BJ (cell line): Measurements from ENCODE around the gene GIMAP2. TPM values are rescaled to one million over a fixed set of nuclear protein-coding genes. Genes with fewer than 3 reads are reported as not detected.

Experiments used
- CTCF ChIA-PET: fragments of 350-600 bp; formaldehyde crosslinking; extraction: SDS; loops from one replicate; lab custom pipeline; 2021; ENCODE audit warnings: antibody characterized with exemption, inconsistent platforms; lab: Yijun Ruan, JAX
- POLR2A ChIA-PET: fragments of 300-600 bp; sonication (Branson Sonifier 250); formaldehyde crosslinking; extraction: SDS; loops from one replicate; lab custom pipeline; 2021; ENCODE audit warnings: antibody characterized with exemption; lab: Charles Lee
- DNase-seq: peaks from one replicate; pipeline ENCODE4 v3.0.0-alpha.2; 2011; ENCODE audit warnings: low read depth
- H3K27me3 ChIP-seq: 2 replicates; pipeline ENCODE4 v1.6.0; 2011; ENCODE audit warnings: low read length; ENCODE audit not compliant: control insufficient read depth, insufficient read depth
- H3K36me3 ChIP-seq: 2 replicates; pipeline ENCODE4 v1.5.1; 2011; ENCODE audit warnings: low read length; ENCODE audit not compliant: control insufficient read depth, insufficient read depth
- H3K4me3 ChIP-seq: 2 replicates; pipeline ENCODE4 v1.5.1; 2011; ENCODE audit warnings: low read depth, mild to moderate bottlenecking, control low read depth, low read length
- polyA plus RNA-seq: library from polyadenylated mRNA; depleted of rRNA; stranded (reverse); fragments of >200 nt; gene quantifications from 2 replicates; pipeline ENCODE4 v1.2.3, GENCODE V29; 2011
- TF ChIP-seq, protein P1 (sequence below): IDR thresholded peaks from 2 replicates; pipeline ENCODE4 v1.5.1; 2011; ENCODE audit warnings: low read depth, mild to moderate bottlenecking, control low read depth, inconsistent platforms, low read length, moderate library complexity; ENCODE audit not compliant: insufficient read depth

GIMAP2 gene
- polyA plus RNA-seq, 1 experiment = 0.05 TPM

DNA sequence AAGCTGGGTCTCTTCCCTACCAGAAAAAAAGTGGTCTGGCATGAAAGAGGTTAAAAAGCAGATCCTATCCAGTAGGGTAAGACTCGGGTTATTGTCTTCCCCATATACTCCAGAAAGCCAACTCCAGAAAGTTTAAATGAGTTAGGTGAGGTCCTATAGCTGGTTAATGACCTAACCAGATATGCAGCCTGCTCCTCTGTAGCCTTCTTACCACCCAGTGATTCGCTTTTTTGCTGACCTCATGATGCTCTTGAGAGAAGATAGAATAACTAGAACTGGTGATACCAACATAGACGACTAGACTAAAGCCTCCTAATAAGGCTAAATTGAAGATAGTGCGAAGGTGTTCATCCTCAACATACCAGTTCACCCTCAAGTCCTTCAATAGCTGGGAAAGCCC lies 30.2 kb downstream of the GIMAP2 start:
- DNase-seq = no peak
- Histone ChIP-seq H3K27me3 (no peaks in the 10 kb centered on the region), H3K4me3 (no peak overlapping the region), H3K36me3 (no peaks in the 10 kb centered on the region)
- TF ChIP-seq, protein P1, sequence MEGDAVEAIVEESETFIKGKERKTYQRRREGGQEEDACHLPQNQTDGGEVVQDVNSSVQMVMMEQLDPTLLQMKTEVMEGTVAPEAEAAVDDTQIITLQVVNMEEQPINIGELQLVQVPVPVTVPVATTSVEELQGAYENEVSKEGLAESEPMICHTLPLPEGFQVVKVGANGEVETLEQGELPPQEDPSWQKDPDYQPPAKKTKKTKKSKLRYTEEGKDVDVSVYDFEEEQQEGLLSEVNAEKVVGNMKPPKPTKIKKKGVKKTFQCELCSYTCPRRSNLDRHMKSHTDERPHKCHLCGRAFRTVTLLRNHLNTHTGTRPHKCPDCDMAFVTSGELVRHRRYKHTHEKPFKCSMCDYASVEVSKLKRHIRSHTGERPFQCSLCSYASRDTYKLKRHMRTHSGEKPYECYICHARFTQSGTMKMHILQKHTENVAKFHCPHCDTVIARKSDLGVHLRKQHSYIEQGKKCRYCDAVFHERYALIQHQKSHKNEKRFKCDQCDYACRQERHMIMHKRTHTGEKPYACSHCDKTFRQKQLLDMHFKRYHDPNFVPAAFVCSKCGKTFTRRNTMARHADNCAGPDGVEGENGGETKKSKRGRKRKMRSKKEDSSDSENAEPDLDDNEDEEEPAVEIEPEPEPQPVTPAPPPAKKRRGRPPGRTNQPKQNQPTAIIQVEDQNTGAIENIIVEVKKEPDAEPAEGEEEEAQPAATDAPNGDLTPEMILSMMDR = no peak
- POLR2A ChIA-PET = no interaction called here
- CTCF ChIA-PET = no interaction called here

DNA sequence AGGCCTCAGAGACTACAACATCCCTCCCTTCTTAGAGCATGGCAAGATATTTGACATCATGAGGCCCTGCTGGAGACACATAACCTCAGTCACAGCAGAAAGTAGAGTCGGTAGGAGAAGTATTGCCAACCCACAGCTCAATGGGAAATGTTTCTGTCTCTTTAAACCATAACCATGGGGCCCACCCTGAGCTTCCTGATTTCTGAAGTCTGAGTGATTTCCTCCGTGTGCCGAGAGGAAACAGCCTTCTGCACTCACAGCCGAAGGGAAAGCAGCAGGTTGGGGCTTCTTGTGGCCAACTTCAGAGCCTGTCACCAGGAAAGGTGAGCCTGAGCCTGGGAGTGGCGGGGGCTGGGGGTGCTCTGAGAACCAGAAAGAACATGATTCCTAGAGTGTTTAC lies 30.9 kb downstream of the GIMAP2 start, which contains the start of gene GIMAP1:
TSS of gene GIMAP1 (plus strand) at position 246 of the 400 bp plus-strand sequence. CDS start 2,435 bp downstream, outside the sequence.
- TF ChIP-seq, protein P1 = no peak
- ChIA-PET CTCF (no interaction called here), POLR2A (no interaction called here)
- no peak for DNase-seq
- no peak within 1 kb of the TSS for H3K4me3 ChIP-seq
- H3K36me3 ChIP-seq = no peaks in the 10 kb centered on the region
- H3K27me3 ChIP-seq = no peaks in the 10 kb centered on the region

DNA sequence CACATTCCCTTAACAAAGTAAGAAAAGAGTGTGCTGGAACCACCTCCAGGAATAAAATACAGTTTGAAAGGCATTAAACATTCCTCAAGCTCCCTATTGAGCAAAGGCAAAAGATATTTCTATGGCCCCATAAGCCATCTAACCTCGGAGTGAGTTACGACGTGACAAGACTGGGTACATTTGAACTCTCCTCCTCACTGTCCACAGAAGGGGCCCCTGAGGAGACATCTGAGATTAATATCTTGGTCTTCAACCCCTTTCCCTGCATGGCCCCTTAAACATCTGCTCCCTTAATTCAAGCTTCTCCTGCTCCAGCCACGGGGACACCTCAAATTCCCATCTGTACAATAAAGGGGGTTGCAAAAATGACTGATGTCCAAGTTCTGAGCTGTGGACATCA lies 31.4 kb downstream of the GIMAP2 start:
- no peaks in the 10 kb centered on the region for H3K36me3 ChIP-seq
- ChIA-PET POLR2A (no interaction called here), CTCF (no interaction called here)
- H3K27me3 ChIP-seq = no peaks in the 10 kb centered on the region
- no peak for DNase-seq
- no peak overlapping the region for H3K4me3 ChIP-seq
- TF ChIP-seq, protein P1 = no peak

DNA sequence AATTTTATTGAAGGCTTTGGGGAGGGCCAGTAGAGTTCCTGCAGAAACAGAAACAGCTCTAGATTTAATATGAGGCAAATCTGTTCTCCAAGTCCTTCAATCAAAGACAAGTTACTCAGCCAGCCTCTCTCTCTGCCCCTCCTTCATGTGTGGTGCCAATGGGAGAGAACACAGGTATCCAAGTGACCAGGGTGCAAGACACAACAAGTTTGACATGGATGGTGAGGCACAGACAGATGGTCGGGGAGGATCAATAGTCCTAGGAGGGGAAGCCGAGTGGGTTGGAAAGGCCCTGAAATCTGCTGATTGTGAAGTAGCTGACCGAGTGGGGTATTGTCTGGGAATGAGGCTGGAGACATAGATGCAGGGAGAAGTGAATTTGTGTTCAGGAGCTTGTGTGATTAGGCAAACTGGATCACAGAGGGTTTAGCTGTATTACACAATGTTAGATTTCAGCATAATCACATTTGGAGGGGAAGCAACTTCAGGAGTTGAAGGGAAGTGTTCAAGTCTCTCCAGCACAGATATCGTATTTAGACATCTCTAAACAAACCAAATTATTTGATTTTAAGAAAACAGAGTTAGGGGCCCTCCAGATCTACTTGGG lies 32.4 kb downstream of the GIMAP2 start:
- Histone ChIP-seq H3K36me3 (no peaks in the 10 kb centered on the region), H3K27me3 (no peaks in the 10 kb centered on the region), H3K4me3 (no peak overlapping the region)
- ChIA-PET POLR2A (no interaction called here), CTCF (no interaction called here)
- no peak for DNase-seq
- TF ChIP-seq, protein P1 = no peak

DNA sequence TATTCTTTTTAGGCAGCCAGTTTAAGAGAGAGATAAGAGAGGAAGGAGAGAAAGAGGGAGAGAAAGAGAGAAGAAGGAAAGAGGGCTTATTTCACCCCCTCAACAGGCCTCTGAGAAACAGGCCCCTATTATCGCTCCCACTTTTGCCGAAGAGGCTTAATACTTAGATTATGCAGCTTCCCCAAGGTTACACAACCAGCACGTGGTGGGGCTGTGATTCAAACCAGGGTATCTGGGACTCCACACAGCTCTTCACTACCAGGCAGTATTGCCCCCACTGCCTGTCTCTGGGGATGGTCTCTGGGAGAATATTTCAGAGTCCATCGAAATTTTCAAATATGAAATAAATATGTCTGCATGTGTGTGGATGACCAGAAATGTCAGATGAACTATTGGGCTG lies 33.9 kb downstream of the GIMAP2 start:
- TF ChIP-seq, protein P1 = no peak
- H3K27me3 ChIP-seq = no peaks in the 10 kb centered on the region
- H3K4me3 ChIP-seq = no peak overlapping the region
- DNase-seq = no peak
- POLR2A ChIA-PET = no interaction called here
- no peaks in the 10 kb centered on the region for H3K36me3 ChIP-seq
- CTCF ChIA-PET = no interaction called here
